Stomach (tissue), 4 donors: Measurements from ENCODE around the gene SLC25A33.

Experiments
- EP300 ChIP-seq: sonication (generic); formaldehyde crosslinking; IDR thresholded peaks from one replicate; pipeline ENCODE4 v1.6.1; 2017; ENCODE audit warnings: antibody characterized with exemption
- POLR2A ChIP-seq, 4 donors: fragments of 450-650 bp; IDR thresholded peaks; one replicate each; pipeline ENCODE4 v1.6.1; 2016; ENCODE audit warnings: antibody characterized with exemption in 4 of 4, control low read depth in 2 of 4, mild to moderate bottlenecking in 1 of 4, moderate library complexity in 1 of 4
- POLR2AphosphoS5 ChIP-seq, 3 donors: sonication (generic); formaldehyde crosslinking; IDR thresholded peaks; one replicate each; pipeline ENCODE4 v1.6.1; 2016; ENCODE audit warnings: antibody characterized with exemption in 3 of 3
- TF ChIP-seq, protein P1 (sequence below), 7 experiments: fragments of 450-650 bp in 4 of 7; fragments of 200-600 bp in 3 of 7; sonication (generic) in 3 of 7; IDR thresholded peaks; one replicate each; pipeline ENCODE4 v1.5.1; 2016 to 2019; ENCODE audit warnings: antibody characterized with exemption in 7 of 7, control low read depth in 2 of 7, mild to moderate bottlenecking in 1 of 7

DNA sequence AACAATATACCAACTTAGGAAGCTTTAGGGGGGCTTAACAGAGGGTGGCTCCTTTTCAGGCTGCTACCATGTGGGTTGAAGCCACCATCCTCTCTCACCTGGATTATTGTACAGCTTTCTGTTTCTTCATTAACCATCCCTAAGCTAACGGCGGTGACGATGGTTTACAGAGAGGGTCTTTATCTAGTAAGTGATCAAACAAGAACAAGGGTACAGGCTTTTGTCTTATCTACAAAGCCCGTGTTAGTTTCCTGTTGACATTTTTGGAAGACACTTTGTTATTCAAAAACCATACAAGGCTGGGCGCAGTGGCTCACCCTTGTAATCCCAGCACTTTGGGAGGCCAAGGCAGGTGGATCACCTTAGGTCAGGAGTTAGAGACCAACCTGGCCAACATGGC, 20.4 kb downstream of the SLC25A33 start:
- no peak for TF ChIP-seq POLR2A (IDR thresholded peaks at IDR 0.05)
- TF ChIP-seq, protein P1, sequence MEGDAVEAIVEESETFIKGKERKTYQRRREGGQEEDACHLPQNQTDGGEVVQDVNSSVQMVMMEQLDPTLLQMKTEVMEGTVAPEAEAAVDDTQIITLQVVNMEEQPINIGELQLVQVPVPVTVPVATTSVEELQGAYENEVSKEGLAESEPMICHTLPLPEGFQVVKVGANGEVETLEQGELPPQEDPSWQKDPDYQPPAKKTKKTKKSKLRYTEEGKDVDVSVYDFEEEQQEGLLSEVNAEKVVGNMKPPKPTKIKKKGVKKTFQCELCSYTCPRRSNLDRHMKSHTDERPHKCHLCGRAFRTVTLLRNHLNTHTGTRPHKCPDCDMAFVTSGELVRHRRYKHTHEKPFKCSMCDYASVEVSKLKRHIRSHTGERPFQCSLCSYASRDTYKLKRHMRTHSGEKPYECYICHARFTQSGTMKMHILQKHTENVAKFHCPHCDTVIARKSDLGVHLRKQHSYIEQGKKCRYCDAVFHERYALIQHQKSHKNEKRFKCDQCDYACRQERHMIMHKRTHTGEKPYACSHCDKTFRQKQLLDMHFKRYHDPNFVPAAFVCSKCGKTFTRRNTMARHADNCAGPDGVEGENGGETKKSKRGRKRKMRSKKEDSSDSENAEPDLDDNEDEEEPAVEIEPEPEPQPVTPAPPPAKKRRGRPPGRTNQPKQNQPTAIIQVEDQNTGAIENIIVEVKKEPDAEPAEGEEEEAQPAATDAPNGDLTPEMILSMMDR (IDR thresholded peaks at IDR 0.05) = no peak
- TF ChIP-seq EP300 = no peak
- no peak for TF ChIP-seq POLR2AphosphoS5 (IDR thresholded peaks at IDR 0.05)
